SK-N-MC (cell line): ENCODE data around the gene CTNNAL1.

Experiments
- EZH2 ChIP-seq: fragments of 200-600 bp; sonication (generic); IDR thresholded peaks from one replicate; pipeline ENCODE4 v1.6.1; 2017; ENCODE audit warnings: antibody characterized with exemption
- FOXP2 ChIP-seq: optimal IDR thresholded peaks from 2 replicates; pipeline ENCODE3; 2011; ENCODE audit warnings: mild to moderate bottlenecking, moderate library complexity; ENCODE audit not compliant: insufficient read depth; ENCODE audit errors: extremely low read length, control extremely low read depth
- POLR2AphosphoS5 ChIP-seq: IDR thresholded peaks from 2 replicates; pipeline ENCODE4 v1.6.1; 2012; ENCODE audit warnings: mild to moderate bottlenecking, low read depth, low read length, borderline replicate concordance

DNA sequence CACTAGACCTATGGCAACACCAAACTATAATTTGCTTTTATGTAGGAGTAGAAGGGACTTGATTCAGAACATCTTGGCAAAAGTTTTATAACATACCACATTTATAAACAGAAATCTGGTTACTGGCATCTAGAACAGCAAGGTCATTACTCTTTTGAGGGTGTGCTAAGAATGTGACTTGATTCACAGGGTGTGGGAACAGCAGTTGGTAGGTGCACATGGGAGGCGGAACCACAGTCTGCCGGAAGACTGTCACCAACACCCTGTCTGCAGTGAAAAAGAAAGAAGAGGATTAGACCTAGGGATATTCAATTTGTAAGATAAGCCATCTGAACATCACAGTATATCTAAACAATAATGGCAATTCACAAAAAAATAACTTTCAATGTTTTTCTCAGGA, 102.4 kb downstream of the CTNNAL1 start:
- TF ChIP-seq FOXP2 (no peak), POLR2AphosphoS5 (no peak), EZH2 (no peak)
